HG03442 (cell line): Measurements from ENCODE around the gene PGLYRP1.

ENCODE experiments used
- ATAC-seq: cut with Tn5 transposase; IDR thresholded peaks from one replicate; pipeline ENCODE4 v1.9.1; 2021; ENCODE audit warnings: mild to moderate bottlenecking, moderate library complexity; ENCODE audit not compliant: unreplicated experiment

Gene PGLYRP1

GRCh38 chr19:46033401-46033800 lies 10.5 kb upstream of the PGLYRP1 start:
- no peak for ATAC-seq

- no peak for ATAC-seq
Measured at GRCh38 chr19:46032597-46033025, 9.8 kb upstream of the PGLYRP1 start.

GRCh38 chr19:46031781-46032596 lies 9.1 kb upstream of the PGLYRP1 start:
- ATAC-seq: no peak

- no peak for ATAC-seq
Measured at GRCh38 chr19:46030812-46031550, 8.1 kb upstream of the PGLYRP1 start.

GRCh38 chr19:46025835-46026234 lies 3.0 kb upstream of the PGLYRP1 start:
- no peak for ATAC-seq

GRCh38 chr19:46023311-46023779 lies 492 bp upstream of the PGLYRP1 start:
- no peak for ATAC-seq

- no peak for ATAC-seq
Measured at GRCh38 chr19:46022061-46022430, 807 bp downstream of the PGLYRP1 start.

GRCh38 chr19:46021531-46022041 lies 1.3 kb downstream of the PGLYRP1 start:
- no peak for ATAC-seq

GRCh38 chr19:46020819-46021125 lies 2.1 kb downstream of the PGLYRP1 start:
- no peak for ATAC-seq

GRCh38 chr19:46019270-46019669 lies 3.6 kb downstream of the PGLYRP1 start:
- ATAC-seq: no peak

GRCh38 chr19:46018729-46019251 lies 4.1 kb downstream of the PGLYRP1 start:
- ATAC-seq: no peak

GRCh38 chr19:46017874-46018675 lies 4.8 kb downstream of the PGLYRP1 start:
- ATAC-seq: no peak

GRCh38 chr19:46017095-46017429 lies 5.8 kb downstream of the PGLYRP1 start:
- ATAC-seq: no peak

GRCh38 chr19:46016426-46017094 lies 6.3 kb downstream of the PGLYRP1 start:
- no peak for ATAC-seq

- ATAC-seq: no peak
Measured at GRCh38 chr19:46015687-46016425, 7.0 kb downstream of the PGLYRP1 start.

- no peak for ATAC-seq
Measured at GRCh38 chr19:46014941-46015686, 7.7 kb downstream of the PGLYRP1 start.

- ATAC-seq: no peak
Measured at GRCh38 chr19:46014534-46014933, 8.3 kb downstream of the PGLYRP1 start.

GRCh38 chr19:46009530-46010510 lies 13.0 kb downstream of the PGLYRP1 start:
- no peak for ATAC-seq
